Type B pancreatic cell (in vitro differentiated cells): ENCODE results near the gene MED22. TPM values are rescaled to one million over a fixed set of nuclear protein-coding genes. Genes with fewer than 3 reads are reported as not detected.

Source experiments
- DNase-seq: peaks from one replicate; pipeline ENCODE4 v3.0.0; 2021; ENCODE audit warnings: mixed read lengths; ENCODE audit not compliant: unreplicated experiment; ENCODE audit errors: extremely low spot score
- H3K27ac Mint-ChIP-seq: 2 replicates; pipeline ENCODE4 v1.8.0; 2021; ENCODE audit warnings: mild to moderate bottlenecking, mixed read lengths
- H3K27me3 Mint-ChIP-seq: 2 replicates; pipeline ENCODE4 v1.8.0; 2021; ENCODE audit warnings: mixed read lengths
- H3K36me3 Mint-ChIP-seq: 2 replicates; pipeline ENCODE4 v1.8.0; 2021; ENCODE audit warnings: mixed read lengths
- H3K4me1 Mint-ChIP-seq: one replicate; pipeline ENCODE4 v1.8.0; 2021; ENCODE audit warnings: mixed read lengths; ENCODE audit not compliant: unreplicated experiment
- H3K4me3 Mint-ChIP-seq: 2 replicates; pipeline ENCODE4 v1.8.0; 2021; ENCODE audit warnings: mild to moderate bottlenecking, mixed read lengths
- H3K9me3 Mint-ChIP-seq: 2 replicates; pipeline ENCODE4 v1.8.0; 2021; ENCODE audit warnings: mixed read lengths
- CTCF ChIP-seq: fragments of 200-600 bp; sonication (generic); conservative IDR thresholded peaks from 2 replicates; pipeline ENCODE4 v1.5.0; 2021; ENCODE audit warnings: antibody characterized with exemption, mild to moderate bottlenecking
- total RNA-seq: library from RNA; stranded (reverse); gene quantifications from 2 replicates; pipeline ENCODE4 v1.2.1, GENCODE V29; 2021; ENCODE audit warnings: low replicate concordance

Gene MED22
- total RNA-seq, 1 donor from 2014 or later: 38.2 TPM

- Mint-ChIP-seq H3K4me3 (peak overlapping the region; percentile 51), H3K27ac (peak overlapping the region; percentile 84), H3K36me3 (peaks cover 15% of the 10 kb centered on the region), H3K4me1 (peaks cover 50% of the 10 kb centered on the region), H3K9me3 (no peaks in the 10 kb centered on the region), H3K27me3 (no peaks in the 10 kb centered on the region)
- TF ChIP-seq CTCF: no peak
- DNase-seq: no peak
Measured at GRCh38 chr9:133368249-133368881, 20.4 kb upstream of the MED22 start.

DNA sequence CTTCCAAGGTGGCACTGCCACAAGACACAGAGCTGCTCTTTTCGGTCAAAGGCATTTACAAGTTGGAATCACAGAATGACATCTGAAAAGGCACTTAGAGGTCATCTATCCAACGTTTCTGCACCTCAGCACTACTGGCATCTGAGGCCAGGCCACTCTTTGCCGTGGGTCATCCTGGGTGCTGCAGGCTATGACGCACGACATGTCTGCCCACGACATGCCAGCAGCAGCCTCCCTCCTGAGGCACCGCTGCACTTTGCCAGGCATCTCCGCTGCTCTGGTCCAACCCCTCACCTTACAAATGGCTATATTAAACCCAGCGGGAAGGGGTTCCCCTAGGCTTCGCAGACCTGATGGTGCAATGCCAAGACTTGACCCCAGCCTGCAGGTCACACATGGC is 19.8 kb upstream of the MED22 start:
- H3K4me3 Mint-ChIP-seq: no peak overlapping the region
- no peak for DNase-seq
- TF ChIP-seq CTCF: no peak
- H3K36me3 Mint-ChIP-seq: peaks cover 15% of the 10 kb centered on the region
- no peaks in the 10 kb centered on the region for H3K27me3 Mint-ChIP-seq
- no peak overlapping the region for H3K27ac Mint-ChIP-seq
- H3K9me3 Mint-ChIP-seq: no peaks in the 10 kb centered on the region
- peaks cover 50% of the 10 kb centered on the region for H3K4me1 Mint-ChIP-seq

DNA sequence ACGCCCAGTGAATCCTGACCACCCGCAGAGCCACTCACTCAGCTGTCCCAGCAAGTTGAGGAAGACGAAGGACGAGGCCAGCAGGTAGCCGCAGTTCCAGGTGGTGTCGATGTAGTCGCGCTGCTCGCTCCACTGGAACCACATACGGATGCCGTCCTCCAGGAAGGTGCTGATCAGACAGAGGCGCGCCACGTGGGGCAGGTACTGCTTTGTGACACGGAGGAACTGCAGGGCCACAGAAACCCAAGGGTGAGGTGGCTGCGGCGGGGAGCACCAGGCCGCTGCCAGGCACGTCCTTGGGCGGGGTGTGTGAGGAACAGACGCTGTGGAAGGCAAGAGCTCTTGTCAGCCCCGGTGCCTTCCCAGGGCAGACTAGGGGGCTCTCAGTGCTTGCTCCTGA is 19.3 kb upstream of the MED22 start:
- H3K27ac Mint-ChIP-seq: no peak overlapping the region
- no peak overlapping the region for H3K4me3 Mint-ChIP-seq
- peaks cover 44% of the 10 kb centered on the region for H3K4me1 Mint-ChIP-seq
- no peaks in the 10 kb centered on the region for H3K9me3 Mint-ChIP-seq
- no peaks in the 10 kb centered on the region for H3K27me3 Mint-ChIP-seq
- peaks cover 15% of the 10 kb centered on the region for H3K36me3 Mint-ChIP-seq
- TF ChIP-seq CTCF: no peak
- DNase-seq: no peak

GRCh38 chr9:133366435-133366834 is 18.5 kb upstream of the MED22 start:
- TF ChIP-seq CTCF: no peak
- Mint-ChIP-seq H3K9me3 (no peaks in the 10 kb centered on the region), H3K27me3 (no peaks in the 10 kb centered on the region), H3K4me1 (peaks cover 38% of the 10 kb centered on the region), H3K4me3 (no peak overlapping the region), H3K36me3 (peaks cover 12% of the 10 kb centered on the region), H3K27ac (no peak overlapping the region)
- DNase-seq: no peak

DNA sequence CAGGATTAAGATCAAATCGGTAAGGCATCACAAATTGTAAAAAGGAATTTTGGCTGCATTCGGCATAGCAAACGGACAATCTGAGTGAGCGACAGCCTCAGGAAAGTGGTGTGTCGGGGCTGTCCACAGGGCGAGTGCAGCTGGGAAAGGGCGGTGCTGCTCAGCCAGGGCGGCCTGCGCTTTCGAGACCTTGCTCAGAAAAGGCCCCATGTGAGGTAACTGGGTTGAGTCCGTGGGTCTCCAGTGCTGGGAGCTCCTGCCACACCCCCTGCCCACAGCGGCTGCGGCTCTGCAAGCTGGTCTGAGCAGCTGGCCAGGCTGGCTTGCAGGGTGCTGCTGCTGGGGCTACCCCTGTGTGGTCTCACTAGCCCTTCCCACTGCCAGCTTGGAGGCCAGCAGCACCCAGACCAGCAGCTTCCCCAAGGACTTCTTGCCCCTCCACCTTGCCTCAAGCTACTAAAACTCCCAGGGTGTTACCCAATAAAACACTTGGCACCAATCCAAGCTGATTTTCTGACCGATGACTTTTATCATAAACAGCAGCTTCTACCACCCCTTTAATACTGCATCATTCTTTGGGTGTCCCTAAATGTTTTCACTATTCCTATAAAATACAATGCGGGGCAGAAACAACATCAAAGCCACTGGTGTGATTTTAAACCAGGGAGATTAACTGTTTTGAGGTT is 14.6 kb upstream of the MED22 start:
- Mint-ChIP-seq H3K27me3 (no peaks in the 10 kb centered on the region), H3K4me3 (no peak overlapping the region), H3K9me3 (no peaks in the 10 kb centered on the region), H3K36me3 (peaks cover 7% of the 10 kb centered on the region), H3K4me1 (peaks cover 15% of the 10 kb centered on the region), H3K27ac (no peak overlapping the region)
- DNase-seq: no peak
- no peak for TF ChIP-seq CTCF
